HG03439 (cell line): ENCODE measurements around the gene CFAP69.
"Not testable (repeated sequence)": the region's sequence is repeated elsewhere in the genome, so short reads cannot be mapped to it uniquely, and the experiment has no call there.

Experiments
- ATAC-seq: cut with Tn5 transposase; IDR thresholded peaks from one replicate; pipeline ENCODE4 v1.9.1; 2021; ENCODE audit warnings: mild to moderate bottlenecking, moderate library complexity; ENCODE audit not compliant: unreplicated experiment

Gene CFAP69

DNA sequence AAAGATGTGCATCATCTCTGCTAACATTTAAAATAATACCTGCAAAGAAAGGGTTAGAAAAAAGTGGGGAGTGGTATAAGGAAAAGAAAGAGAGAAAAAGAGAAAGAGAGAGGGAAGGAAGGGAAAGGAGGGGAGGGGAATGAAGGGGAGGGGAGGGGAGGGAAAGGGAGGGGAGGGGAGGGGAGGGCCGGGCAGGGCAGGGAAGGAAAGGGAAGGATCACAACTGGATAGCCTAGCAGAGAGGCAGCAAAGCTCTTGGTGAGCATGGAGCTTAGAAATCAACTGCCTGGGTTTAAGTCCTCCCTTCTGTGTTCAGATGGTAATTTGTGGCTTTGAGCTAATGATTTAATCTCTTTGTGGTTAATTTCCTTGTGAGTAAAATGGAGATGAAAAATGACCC lies 81.5 kb downstream of the CFAP69 start:
- ATAC-seq: no peak

GRCh38 chr7:90334193-90334843 lies 89.3 kb downstream of the CFAP69 start:
- ATAC-seq: no peak

DNA sequence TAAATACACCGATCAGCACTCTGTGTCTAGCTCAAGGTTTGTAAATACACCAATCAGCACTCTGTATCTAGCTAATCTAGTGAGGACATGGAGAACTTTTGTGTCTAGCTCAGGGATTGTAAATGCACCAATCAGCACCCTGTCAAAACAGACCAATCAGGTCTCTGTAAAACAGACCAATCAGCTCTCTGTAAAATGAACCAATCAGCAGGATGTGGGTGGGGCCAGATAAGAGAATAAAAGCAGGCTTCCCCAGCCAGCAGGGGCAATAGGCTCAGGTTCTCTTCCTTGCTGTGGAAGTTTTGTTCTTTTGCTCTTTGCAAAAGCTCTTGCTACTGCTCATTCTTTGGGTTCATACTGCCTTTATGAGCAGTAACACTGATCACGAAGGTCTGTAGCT lies 90.0 kb downstream of the CFAP69 start:
- not testable (repeated sequence) for ATAC-seq

- no peak for ATAC-seq
These were observed 92.1 kb downstream of the CFAP69 start for GRCh38 chr7:90337106-90337505.

GRCh38 chr7:90345016-90345415 lies 100.0 kb downstream of the CFAP69 start:
- no peak for ATAC-seq

GRCh38 chr7:90345595-90346335 lies 100.8 kb downstream of the CFAP69 start:
- peak; percentile 3 for ATAC-seq

GRCh38 chr7:90346336-90347125 lies 101.6 kb downstream of the CFAP69 start, which contains the start of gene GTPBP10:
GTPBP10 (plus strand) TSS chr7:90346716; CDS start chr7:90346742, 26 bp downstream.
- peak; percentile 98 for ATAC-seq

- ATAC-seq: no peak
These were observed 102.8 kb downstream of the CFAP69 start for GRCh38 chr7:90347759-90348158.

DNA sequence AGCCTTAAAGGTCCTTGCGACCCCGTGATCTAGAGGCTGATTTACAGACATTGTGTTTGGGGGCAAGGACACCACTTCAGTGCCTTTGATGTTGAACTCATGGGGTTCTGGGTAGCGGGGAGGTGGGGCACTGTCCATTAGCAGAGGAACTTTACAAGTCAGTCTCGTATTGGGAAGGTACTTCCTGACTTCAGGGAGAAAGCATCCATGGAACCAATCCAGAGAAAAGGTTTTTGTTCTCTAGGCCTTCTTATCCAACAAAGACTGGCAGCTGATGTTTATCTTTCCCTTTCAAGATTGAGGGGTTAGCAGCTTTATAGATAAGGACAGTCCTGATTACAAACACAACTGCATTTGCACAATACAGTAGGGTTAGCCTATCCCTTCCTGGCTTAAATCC lies 104.3 kb downstream of the CFAP69 start:
- ATAC-seq: no peak

DNA sequence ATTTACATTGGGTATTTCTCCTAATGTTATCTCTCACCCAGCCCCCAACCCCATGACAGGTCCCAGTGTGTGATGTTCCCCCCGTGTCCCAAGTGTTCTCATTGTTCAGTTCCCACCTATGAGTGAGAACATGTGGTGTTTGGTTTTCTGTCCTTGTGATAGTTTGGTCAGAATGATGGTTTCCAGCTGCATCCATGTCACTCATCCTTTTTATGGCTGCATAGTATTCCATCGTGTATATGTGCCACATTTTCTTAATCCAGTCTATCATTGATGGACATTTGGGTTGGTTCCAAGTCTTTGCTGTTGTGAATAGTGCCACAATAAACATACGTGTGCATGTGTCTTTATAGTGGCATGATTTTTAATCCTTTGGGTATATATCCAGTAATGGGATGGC lies 105.1 kb downstream of the CFAP69 start:
- ATAC-seq: not testable (repeated sequence)

GRCh38 chr7:90351987-90352386 lies 107.0 kb downstream of the CFAP69 start:
- no peak for ATAC-seq
